Right cardiac atrium (tissue), 5 donors: ENCODE results near the gene LHPP. TPM values are rescaled to one million over a fixed set of nuclear protein-coding genes. Genes with fewer than 3 reads are reported as not detected.

ENCODE experiments used
- ATAC-seq, 2 donors: fragments of 200-7000 bp; cut with Tn5 transposase; one replicate each; pipeline versions ENCODE4 v1.8.0 to v1.9.1; 2020; ENCODE audit warnings: moderate library complexity in 2 of 2, mild to moderate bottlenecking in 1 of 2
- DNase-seq, 3 donors: peaks; one replicate each; pipeline ENCODE4 v3.0.0-alpha.2; 2020
- H3K27ac ChIP-seq: one replicate; pipeline ENCODE4 v1.5.1; 2013; ENCODE audit warnings: mild to moderate bottlenecking, low read length, control low read depth, moderate library complexity
- H3K27me3 ChIP-seq: one replicate; pipeline ENCODE4 v1.6.1; 2013; ENCODE audit not compliant: control insufficient read depth, insufficient read depth
- H3K4me1 ChIP-seq: one replicate; pipeline ENCODE4 v1.6.1; 2013; ENCODE audit warnings: low read length; ENCODE audit not compliant: control insufficient read depth, insufficient read depth
- H3K4me3 ChIP-seq: one replicate; pipeline ENCODE4 v1.5.1; 2013; ENCODE audit warnings: low read length, control low read depth
- H3K9me3 ChIP-seq: one replicate; pipeline ENCODE4 v1.6.1; 2013; ENCODE audit warnings: low read length; ENCODE audit not compliant: control insufficient read depth
- WGBS: extraction: QIAGEN DNeasy Blood & Tissue Kit; methylation state at CpG from one replicate; pipeline ENCODE4 v1.1.7; 2013; 5-methylcytosine and 5-hydroxymethylcytosine counted together
- intact Hi-C, 4 donors: fragments of 100-400 bp; cut with DNase I; formaldehyde crosslinking; loops; one replicate each; pipeline versions ENCODE4 v1.11.0 to v1.14.0; 2022 to 2023
- polyA plus RNA-seq: library from polyadenylated mRNA; stranded (reverse); fragments of 200-250 nt; gene quantifications from one replicate; pipeline ENCODE4 v1.2.3, GENCODE V29; 2013
- total RNA-seq, 4 donors: library from RNA; stranded (reverse); fragmentation: NEBNext Ultra II Directional; extraction: Animal tissue kit (Norgen Biotek cat#: 25700); gene quantifications; one replicate each; pipeline ENCODE4 v1.2.1, GENCODE V29; 2021
- donor health status: healthy with polysubstance abuse.
- donor health status: DM: no; HTN: yes; CAD: no.
- donor health status: DM: no; HTN: no; CAD: no.
- donor health status: DM: no; HTN: yes; CAD: no; lungs with severe emphysema.
- donor health status: DM: yes; HTN: yes; CAD: no.

The LHPP gene
- total and polyA plus RNA-seq, 5 donors: 17.8 to 24.9 (median 18.6) TPM

DNA sequence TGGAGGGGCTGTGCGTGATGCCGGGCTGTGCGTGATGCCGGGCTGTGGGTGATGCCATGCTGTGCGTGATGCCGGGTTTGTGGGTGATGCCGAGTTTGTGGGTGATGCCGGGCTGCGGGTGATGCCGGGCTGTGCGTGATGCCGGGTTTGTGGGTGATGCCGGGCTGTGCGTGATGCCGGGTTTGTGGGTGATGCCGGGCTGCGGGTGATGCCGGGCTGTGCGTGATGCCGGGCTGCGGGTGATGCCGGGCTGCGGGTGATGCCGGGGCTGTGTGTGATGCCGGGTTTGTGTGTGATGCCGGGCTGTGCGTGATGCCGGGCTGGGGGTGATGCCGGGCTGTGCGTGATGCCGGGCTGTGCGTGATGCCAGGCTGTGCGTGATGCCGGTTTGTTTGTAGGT is 153.6 kb downstream of the LHPP start:
- DNase-seq (no peak), ATAC-seq (no peak)
- Histone ChIP-seq H3K27me3 (no peaks in the 10 kb centered on the region), H3K9me3 (no peaks in the 10 kb centered on the region), H3K27ac (no peak overlapping the region), H3K4me1 (peaks cover 4% of the 10 kb centered on the region), H3K4me3 (no peak overlapping the region)
- WGBS: 96% methylated on average over 34 of the region's 34 CpGs
- intact Hi-C loops: no loop called here

DNA sequence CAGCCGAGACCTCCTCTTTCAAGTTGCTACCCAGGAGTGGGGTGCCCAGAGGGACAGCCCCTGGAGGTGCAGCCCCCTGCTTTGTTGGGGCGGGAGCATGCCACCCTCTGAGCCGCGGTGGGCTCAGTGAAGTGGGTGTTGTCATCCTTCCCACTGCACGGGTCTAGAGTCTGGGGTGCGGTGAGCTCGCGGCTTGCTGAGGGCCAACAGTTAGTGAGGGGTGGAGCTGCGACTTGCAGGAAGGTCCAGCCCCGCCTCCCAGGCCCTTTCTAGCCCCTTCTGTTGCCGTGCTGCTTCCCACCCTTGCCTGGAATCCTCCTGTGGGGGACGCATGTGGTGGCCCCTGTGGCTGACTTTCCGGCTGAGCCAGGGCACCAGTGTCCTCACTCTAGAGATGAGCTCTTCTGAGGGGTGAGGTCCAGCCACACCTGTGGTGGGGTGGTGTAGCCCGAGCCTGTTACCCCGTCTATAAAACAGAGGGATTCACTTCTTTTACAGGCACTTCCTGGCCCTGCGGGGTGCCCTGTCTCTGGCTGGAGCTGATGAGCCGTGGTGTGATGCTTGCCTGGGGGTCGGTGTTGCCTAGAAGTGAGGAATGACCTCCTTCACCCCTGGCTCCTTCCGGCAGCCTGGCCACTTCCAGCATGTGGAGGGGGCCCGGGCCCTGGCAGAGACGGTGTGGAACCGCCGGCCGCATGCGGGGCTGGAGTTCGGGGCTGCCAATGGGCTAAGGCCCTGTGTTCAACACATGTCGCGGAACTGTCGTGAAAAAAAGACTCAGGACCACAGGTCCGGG is 154.6 kb downstream of the LHPP start:
- Histone ChIP-seq H3K27me3 (no peaks in the 10 kb centered on the region), H3K4me3 (no peak overlapping the region), H3K4me1 (peaks cover 8% of the 10 kb centered on the region), H3K27ac (no peak overlapping the region), H3K9me3 (no peaks in the 10 kb centered on the region)
- intact Hi-C loops: no loop called here
- 87% methylated on average over 30 of the region's 30 CpGs for WGBS
- ATAC-seq (no peak), DNase-seq (no peak)

DNA sequence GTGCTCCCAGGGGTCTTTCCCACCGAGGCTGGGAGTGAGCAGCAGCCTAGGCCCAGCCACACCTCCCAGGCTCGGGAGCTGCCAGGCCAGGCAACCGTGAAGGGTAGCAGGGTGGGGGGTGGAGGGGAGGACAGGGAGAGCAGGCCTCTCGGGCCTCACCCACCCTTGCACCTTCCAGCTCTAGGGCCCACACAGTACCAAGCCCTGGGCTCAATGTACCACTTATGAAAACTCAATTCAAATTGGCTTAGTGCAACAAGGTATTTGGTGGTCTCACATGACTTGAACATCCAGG is 155.2 kb downstream of the LHPP start:
- 80% methylated on average over 4 of the region's 4 CpGs for WGBS
- no peak for ATAC-seq
- Histone ChIP-seq H3K27me3 (no peaks in the 10 kb centered on the region), H3K4me1 (peaks cover 9% of the 10 kb centered on the region), H3K4me3 (no peak overlapping the region), H3K27ac (no peak overlapping the region), H3K9me3 (no peaks in the 10 kb centered on the region)
- intact Hi-C loops: no loop called here
- no peak for DNase-seq

DNA sequence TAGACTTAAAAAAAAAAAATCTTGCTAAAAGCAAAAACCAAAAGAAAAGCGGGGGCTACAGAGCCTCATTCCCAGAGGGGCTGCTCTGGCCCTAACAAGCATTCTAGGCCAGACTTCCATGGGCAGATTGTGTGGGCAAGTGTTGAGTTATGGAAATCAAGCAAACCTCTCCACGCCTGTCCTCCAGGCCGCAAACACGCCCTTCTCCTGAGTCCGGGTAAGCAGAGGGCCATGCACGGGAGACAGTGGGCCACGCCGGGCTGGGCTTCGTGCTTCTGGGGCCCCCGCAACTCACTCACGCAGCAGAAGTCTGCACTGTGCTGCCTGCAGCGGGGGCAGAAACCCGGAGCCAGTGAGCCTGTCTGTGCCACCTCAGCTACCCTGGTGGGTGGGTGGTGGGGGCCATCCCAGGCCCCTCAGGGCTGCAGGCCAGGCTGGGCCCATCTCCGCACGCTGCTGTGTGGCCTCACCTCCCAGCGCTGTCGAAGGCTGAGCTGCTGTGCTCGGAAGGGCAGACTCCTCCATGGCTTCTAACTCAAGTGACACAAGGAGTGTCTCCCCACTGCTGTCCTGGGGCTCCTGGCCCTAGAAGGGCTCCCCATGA is 156.9 kb downstream of the LHPP start:
- intact Hi-C loops: no loop called here
- H3K27me3 ChIP-seq: no peaks in the 10 kb centered on the region
- H3K27ac ChIP-seq: no peak overlapping the region
- no peaks in the 10 kb centered on the region for H3K9me3 ChIP-seq
- H3K4me3 ChIP-seq: no peak overlapping the region
- DNase-seq: no peak
- WGBS: 86% methylated on average over 18 of the region's 18 CpGs
- no peak for ATAC-seq
- H3K4me1 ChIP-seq: peaks cover 14% of the 10 kb centered on the region

DNA sequence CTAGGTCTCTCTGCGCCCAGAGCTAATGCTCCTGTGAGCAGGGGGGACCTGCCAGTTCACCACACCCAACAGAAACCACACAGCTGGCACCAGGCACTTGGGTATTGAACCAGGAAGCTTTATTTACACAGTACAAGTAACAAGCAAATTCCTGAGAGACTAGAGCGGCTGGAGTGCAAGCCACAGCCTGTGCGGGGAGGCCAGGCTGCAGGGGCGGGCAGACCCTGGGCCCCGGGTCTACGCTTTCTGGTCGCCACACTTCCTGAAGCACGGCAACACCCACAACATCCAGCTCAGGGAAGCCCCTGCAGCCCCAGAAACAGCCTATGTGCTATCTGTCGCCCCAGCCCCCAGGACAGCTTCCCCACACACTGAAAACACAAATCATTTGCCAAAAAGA is 157.6 kb downstream of the LHPP start:
- H3K9me3 ChIP-seq: no peaks in the 10 kb centered on the region
- no peak overlapping the region for H3K4me3 ChIP-seq
- 79% methylated on average over 9 of the region's 9 CpGs for WGBS
- peaks cover 10% of the 10 kb centered on the region for H3K4me1 ChIP-seq
- H3K27me3 ChIP-seq: no peaks in the 10 kb centered on the region
- H3K27ac ChIP-seq: no peak overlapping the region
- ATAC-seq (no peak), DNase-seq (no peak)
- intact Hi-C loops: no loop called here

DNA sequence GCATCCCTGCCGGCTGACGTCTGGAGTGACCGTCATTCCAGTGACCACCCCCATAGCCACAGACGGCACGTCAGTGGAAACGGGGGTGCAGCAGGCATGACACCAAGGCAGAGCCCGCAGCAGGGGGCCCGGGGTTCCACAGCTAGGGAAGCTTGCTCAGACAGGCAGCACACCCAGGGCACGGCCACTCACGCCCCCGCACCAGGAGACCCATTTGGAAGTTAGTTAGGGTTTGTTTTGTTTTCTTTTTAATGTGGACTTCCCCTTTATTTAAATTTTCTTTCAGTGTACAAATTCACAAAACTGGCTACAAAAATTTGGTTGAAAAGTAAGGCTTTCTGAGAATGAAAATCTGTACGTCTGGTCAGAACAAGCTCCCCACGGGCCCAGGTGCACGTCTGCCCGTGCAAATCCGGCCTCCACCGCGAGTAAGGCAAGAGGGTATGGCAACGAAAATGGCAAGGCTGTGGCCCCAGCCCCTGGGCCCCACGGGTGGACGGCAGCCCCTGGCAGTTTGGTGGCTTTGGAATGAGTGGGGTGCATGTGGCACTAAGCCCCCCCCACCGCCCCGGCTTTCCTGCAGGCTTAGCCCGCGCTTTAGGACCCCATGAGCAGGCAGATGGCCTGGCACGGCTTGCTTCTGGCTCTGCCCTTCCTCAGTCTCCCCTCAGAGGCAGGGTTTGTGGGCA is 158.3 kb downstream of the LHPP start:
- intact Hi-C loops: no loop called here
- 81% methylated on average over 26 of the region's 26 CpGs for WGBS
- H3K27ac ChIP-seq: no peak overlapping the region
- DNase-seq (no peak), ATAC-seq (no peak)
- peaks cover 13% of the 10 kb centered on the region for H3K4me1 ChIP-seq
- no peak overlapping the region for H3K4me3 ChIP-seq
- H3K27me3 ChIP-seq: no peaks in the 10 kb centered on the region
- H3K9me3 ChIP-seq: no peaks in the 10 kb centered on the region

DNA sequence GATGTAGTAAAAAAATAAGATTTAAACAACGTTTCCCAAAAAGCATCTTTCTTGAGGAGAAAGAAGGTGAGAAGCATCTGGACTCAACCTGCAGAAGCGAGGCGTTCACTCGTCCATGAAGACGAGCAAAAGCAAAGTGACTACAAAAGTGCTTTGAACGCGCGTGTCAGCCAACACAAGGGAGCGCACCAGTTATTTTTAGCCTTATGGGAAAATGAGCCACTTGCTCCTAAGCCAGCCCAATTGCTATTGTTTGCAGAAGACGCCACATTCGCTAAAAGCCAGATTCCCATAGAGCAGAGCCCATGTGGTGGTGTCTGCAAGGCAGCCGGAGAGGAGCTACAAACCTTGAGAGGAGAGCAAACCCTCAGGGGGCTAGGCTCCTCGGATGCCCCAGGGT is 160.0 kb downstream of the LHPP start:
- peaks cover 24% of the 10 kb centered on the region for H3K4me1 ChIP-seq
- WGBS: 47% methylated on average over 13 of the region's 13 CpGs
- DNase-seq (no peak), ATAC-seq (no peak)
- intact Hi-C loops: no loop called here
- no peaks in the 10 kb centered on the region for H3K9me3 ChIP-seq
- H3K27ac ChIP-seq: peak overlapping the region; percentile 7
- H3K27me3 ChIP-seq: no peaks in the 10 kb centered on the region
- H3K4me3 ChIP-seq: no peak overlapping the region

DNA sequence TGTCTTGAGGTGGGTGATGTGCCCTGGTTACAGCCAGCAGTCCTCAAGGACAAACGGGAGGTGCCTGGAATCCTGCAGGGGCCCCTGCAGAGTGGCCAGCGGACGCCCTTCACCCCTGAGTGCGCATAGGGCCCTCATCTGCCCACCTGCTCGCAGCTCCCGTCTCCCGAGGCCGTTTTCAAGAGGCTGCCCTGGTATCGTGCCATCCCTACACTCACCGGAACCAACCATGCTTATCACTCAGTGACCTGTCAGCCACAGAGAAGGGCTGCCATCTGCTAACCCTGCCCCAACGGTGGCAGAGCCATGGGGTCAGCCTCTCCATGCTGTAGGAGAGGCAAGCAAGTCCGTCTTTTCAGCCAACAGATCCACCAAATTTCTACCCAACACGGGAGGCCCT is 160.5 kb downstream of the LHPP start:
- H3K9me3 ChIP-seq: no peaks in the 10 kb centered on the region
- no peak overlapping the region for H3K4me3 ChIP-seq
- peaks cover 28% of the 10 kb centered on the region for H3K4me1 ChIP-seq
- WGBS: 75% methylated on average over 13 of the region's 13 CpGs
- peak overlapping the region; percentile 7 for H3K27ac ChIP-seq
- DNase-seq (no peak), ATAC-seq (no peak)
- intact Hi-C loops: no loop called here
- H3K27me3 ChIP-seq: no peaks in the 10 kb centered on the region

DNA sequence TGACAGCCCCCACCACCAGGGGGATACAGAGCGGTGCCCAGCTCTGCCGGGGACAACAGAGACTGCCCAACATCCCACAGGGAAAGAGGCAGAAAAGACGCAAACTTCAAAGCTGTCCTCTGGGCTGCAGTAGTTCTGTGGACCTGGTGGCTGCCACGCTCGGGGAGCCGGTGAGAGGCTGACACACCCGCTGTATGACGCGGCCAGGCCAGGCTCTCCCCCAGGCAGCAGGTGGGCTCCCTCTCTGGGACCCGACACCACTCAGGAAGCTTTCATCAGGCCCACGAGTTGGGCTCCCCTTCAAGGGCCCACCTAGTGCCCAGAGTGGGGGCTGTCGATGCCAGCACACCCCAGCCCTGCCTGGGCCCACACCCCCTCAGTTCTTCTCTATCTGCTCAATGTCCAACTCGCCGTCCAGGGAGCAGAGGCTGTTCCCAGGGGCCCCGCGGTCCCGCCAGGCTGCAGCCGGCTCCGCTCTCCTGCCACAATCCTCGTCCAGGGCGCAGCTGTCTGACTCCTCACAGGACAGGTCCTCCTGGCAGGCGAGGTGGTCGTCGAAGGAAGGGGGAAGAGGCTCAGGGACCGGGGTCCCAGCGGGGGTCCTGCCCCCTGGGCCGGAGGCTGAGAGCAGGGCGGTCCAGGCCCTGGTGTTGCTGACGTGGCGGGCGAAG is 161.4 kb downstream of the LHPP start:
- Histone ChIP-seq H3K27ac (no peak overlapping the region), H3K4me3 (no peak overlapping the region), H3K4me1 (peaks cover 36% of the 10 kb centered on the region), H3K9me3 (no peaks in the 10 kb centered on the region), H3K27me3 (no peaks in the 10 kb centered on the region)
- ATAC-seq: no peak
- intact Hi-C loops: no loop called here
- 80% methylated on average over 31 of the region's 31 CpGs for WGBS
- no peak for DNase-seq

DNA sequence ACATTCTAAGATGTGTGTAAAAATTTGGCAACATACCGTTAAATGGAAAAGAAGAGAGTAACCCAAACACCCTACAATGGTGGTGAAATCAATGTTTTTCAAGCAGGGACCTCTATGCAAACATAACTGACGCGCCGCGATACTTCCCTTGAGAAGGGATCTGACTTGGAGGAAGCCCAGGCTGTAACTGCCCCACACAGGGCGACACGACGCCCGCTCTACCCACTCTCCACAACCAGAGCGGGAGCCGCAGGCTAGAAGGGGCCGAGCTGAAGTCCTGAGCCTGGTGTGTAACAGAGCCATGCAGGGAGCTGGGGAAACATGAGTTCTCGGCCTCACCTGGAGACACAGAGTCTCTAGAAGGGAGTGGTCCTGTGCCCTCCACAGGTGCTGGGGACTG is 162.4 kb downstream of the LHPP start:
- 90% methylated on average over 13 of the region's 13 CpGs for WGBS
- Histone ChIP-seq H3K4me1 (peaks cover 45% of the 10 kb centered on the region), H3K9me3 (no peaks in the 10 kb centered on the region), H3K27me3 (no peaks in the 10 kb centered on the region), H3K27ac (peak overlapping the region; percentile 19), H3K4me3 (no peak overlapping the region)
- DNase-seq: no peak
- intact Hi-C loops: no loop called here
- ATAC-seq: no peak

DNA sequence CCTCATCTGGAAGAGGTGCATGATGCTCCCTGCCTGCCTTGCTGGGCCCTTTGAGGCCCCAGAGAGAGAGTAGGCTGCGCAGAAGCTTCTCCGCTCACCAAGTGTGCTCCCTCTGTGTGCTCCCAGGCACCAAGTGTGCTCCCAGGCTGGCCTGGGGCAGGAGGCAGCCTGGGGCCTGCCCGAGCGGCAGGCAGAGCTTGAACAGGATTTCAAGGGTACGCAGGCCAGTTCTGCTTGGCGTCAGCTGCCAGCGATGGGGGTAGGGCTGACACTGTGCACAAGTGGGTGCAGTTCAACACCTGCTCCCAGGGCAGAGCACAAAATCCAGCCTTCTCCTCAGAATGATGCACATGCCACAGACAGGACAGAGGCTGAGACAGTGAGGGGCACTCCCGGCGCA is 162.8 kb downstream of the LHPP start:
- no peak overlapping the region for H3K4me3 ChIP-seq
- intact Hi-C loops: no loop called here
- H3K27me3 ChIP-seq: no peaks in the 10 kb centered on the region
- ATAC-seq: peak in 1 of 2 donors; percentile 2
- no peak for DNase-seq
- H3K27ac ChIP-seq: peak overlapping the region; percentile 25
- peaks cover 49% of the 10 kb centered on the region for H3K4me1 ChIP-seq
- 75% methylated on average over 9 of the region's 9 CpGs for WGBS
- no peaks in the 10 kb centered on the region for H3K9me3 ChIP-seq
